Liver (tissue), 3 donors: ENCODE results near the gene SCGB1D1.

Experiments used
- CTCF ChIP-seq: fragments of 150-350 bp; IDR thresholded peaks from 2 replicates; pipeline ENCODE4 v1.5.1; 2017; ENCODE audit warnings: improper control_type of control experiment, low read depth, low read length; ENCODE audit not compliant: missing input control
- EGR1 ChIP-seq, 2 donors: IDR thresholded peaks; 2 replicates each; pipeline ENCODE4 v1.6.1; 2016 to 2018; ENCODE audit warnings: antibody characterized with exemption in 2 of 2, low read depth in 2 of 2
- FOXA1 ChIP-seq: IDR thresholded peaks from 2 replicates; pipeline ENCODE4 v1.6.1; 2016; ENCODE audit warnings: antibody characterized with exemption
- GABPA ChIP-seq, 2 donors: IDR thresholded peaks in 1 of 2; conservative IDR thresholded peaks in 1 of 2; 2 replicates each; pipeline ENCODE4 v1.6.1; 2016; ENCODE audit warnings: antibody characterized with exemption in 2 of 2, mild to moderate bottlenecking in 1 of 2, moderate library complexity in 1 of 2
- NR2F2 ChIP-seq: IDR thresholded peaks from 2 replicates; pipeline ENCODE4 v1.6.1; 2016; ENCODE audit warnings: antibody characterized with exemption
- RAD21 ChIP-seq, 2 donors: IDR thresholded peaks; 2 replicates each; pipeline ENCODE4 v1.6.1; 2016; ENCODE audit warnings: antibody characterized with exemption in 2 of 2, mild to moderate bottlenecking in 2 of 2
- REST ChIP-seq: IDR thresholded peaks from 2 replicates; pipeline ENCODE4 v1.6.1; 2016; ENCODE audit warnings: antibody characterized with exemption, mild to moderate bottlenecking
- TAF1 ChIP-seq: conservative IDR thresholded peaks from 2 replicates; pipeline ENCODE4 v1.6.1; 2016; ENCODE audit warnings: antibody characterized with exemption, mild to moderate bottlenecking
- ZBTB33 ChIP-seq: IDR thresholded peaks from 2 replicates; pipeline ENCODE4 v1.6.1; 2016; ENCODE audit warnings: antibody characterized with exemption
- TF ChIP-seq, protein P1 (sequence below): IDR thresholded peaks from 2 replicates; pipeline ENCODE4 v1.6.1; 2016; ENCODE audit warnings: antibody characterized with exemption
- donor health status: healthy.
- donor health status: healthy.

- TF ChIP-seq CTCF (no peak), EGR1 (IDR thresholded peaks at IDR 0.05; ENCODE audit: low read depth in 2 of 2) (no peak), TAF1 (no peak), GABPA (IDR thresholded peaks at IDR 0.05 in 1 of 2, conservative IDR thresholded peaks at IDR 0.05 in 1 of 2) (no peak), FOXA1 (no peak), REST (no peak), RAD21 (IDR thresholded peaks at IDR 0.05) (no peak), ZBTB33 (no peak), NR2F2 (no peak)
- TF ChIP-seq, protein P1, sequence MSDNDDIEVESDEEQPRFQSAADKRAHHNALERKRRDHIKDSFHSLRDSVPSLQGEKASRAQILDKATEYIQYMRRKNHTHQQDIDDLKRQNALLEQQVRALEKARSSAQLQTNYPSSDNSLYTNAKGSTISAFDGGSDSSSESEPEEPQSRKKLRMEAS = no peak
These were observed 12.9 kb downstream of the SCGB1D1 start for GRCh38 chr11:62202910-62203309.
